Right atrium auricular region (tissue), 2 donors: Measurements from ENCODE around the gene SKI. TPM values are rescaled to one million over a fixed set of nuclear protein-coding genes. Genes with fewer than 3 reads are reported as not detected.
A peak's percentile ranks its signal among the peaks of the same experiment; 100 is the strongest.

Experiments
- DNase-seq: peaks from one replicate; pipeline ENCODE4 v3.0.0-alpha.2; 2019; ENCODE audit warnings: low spot score
- H3K27ac ChIP-seq, 2 donors: fragments of 200-600 bp; sonication (generic); 1 replicate in 1 of 2; 2 replicates in 1 of 2; pipeline ENCODE4 v1.5.1; 2016 to 2019
- H3K27me3 ChIP-seq, 2 donors: fragments of 200-600 bp; sonication (generic); one replicate each; pipeline versions ENCODE4 v1.5.1 to v1.6.0; 2017 to 2019
- H3K36me3 ChIP-seq: fragments of 200-600 bp; sonication (generic); one replicate; pipeline ENCODE4 v1.5.1; 2016
- H3K4me1 ChIP-seq, 2 donors: fragments of 200-600 bp; sonication (generic); one replicate each; pipeline versions ENCODE4 v1.5.1 to v1.6.0; 2017 to 2019
- H3K4me3 ChIP-seq, 2 donors: fragments of 200-600 bp; sonication (generic); 1 replicate in 1 of 2; 2 replicates in 1 of 2; pipeline ENCODE4 v1.5.1; 2017 to 2019; ENCODE audit warnings: mild to moderate bottlenecking in 1 of 2, moderate library complexity in 1 of 2
- H3K9me3 ChIP-seq, 2 donors: fragments of 200-600 bp; sonication (generic); one replicate each; pipeline ENCODE4 v1.5.1; 2019
- total RNA-seq, 2 donors: library from RNA; depleted of rRNA; stranded (reverse); fragments of >200 nt; gene quantifications; one replicate each; pipeline ENCODE4 v1.1.0, GENCODE V29; 2016
- TF ChIP-seq, protein P1 (sequence below), 2 donors: fragments of 200-600 bp; sonication (generic); IDR thresholded peaks; one replicate each; pipeline ENCODE4 v1.5.1; 2019; ENCODE audit warnings: antibody characterized with exemption in 2 of 2

Gene SKI
- total RNA-seq, 2 donors from 2014 or later, result 36.7 to 57.2 TPM

DNA sequence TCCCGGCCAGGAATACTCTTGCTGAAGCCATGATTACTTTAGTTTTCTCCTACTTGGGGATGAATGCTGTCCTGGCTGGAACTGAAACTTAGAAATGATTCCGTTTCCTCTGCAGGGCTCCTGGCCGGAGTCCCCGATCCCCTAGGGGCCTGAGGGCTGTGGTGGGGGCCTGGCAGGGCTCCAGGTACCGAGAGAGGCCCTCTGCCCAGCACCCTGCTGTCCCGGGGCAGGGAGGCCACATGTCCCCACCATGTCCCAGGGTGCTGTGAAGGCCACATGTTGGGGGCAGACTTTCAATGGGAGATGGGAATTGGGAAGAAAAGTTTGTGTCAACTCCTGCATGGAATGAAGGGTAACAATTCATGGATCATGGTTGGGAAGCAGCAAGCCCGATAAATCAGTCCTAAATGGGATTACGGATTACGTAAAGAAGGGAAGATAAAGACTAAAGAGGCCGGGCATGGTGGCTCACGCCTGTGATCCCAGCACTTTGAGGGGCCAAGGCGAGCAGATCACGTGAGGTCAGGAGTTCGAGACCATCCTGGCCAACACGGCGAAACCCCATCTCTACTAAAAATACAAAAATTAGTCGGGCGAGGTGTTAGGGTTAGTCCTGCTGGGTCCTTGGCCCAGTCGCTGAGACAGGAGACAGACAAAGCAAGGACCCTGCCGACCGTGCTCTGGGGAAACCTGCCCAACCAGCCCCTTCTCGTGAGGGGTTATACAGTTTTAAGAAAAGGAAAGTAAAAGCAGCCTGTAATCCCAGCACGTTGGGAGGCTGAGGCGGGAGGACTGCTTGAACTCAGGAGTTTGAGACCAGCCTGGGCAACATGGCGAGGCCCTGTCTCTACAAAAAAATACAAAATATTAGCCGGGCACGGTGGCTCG lies 125.7 kb downstream of the SKI start:
- no peak for DNase-seq
- Histone ChIP-seq H3K36me3 (no peaks in the 10 kb centered on the region), H3K9me3 (no peaks in the 10 kb centered on the region), H3K27me3 (no peaks in the 10 kb centered on the region), H3K4me1 (peaks cover 0 to 10% of the 10 kb centered on the region in 2 donors), H3K27ac (peak overlapping the region; percentile 45 to 60), H3K4me3 (no peak overlapping the region)
- TF ChIP-seq, protein P1, sequence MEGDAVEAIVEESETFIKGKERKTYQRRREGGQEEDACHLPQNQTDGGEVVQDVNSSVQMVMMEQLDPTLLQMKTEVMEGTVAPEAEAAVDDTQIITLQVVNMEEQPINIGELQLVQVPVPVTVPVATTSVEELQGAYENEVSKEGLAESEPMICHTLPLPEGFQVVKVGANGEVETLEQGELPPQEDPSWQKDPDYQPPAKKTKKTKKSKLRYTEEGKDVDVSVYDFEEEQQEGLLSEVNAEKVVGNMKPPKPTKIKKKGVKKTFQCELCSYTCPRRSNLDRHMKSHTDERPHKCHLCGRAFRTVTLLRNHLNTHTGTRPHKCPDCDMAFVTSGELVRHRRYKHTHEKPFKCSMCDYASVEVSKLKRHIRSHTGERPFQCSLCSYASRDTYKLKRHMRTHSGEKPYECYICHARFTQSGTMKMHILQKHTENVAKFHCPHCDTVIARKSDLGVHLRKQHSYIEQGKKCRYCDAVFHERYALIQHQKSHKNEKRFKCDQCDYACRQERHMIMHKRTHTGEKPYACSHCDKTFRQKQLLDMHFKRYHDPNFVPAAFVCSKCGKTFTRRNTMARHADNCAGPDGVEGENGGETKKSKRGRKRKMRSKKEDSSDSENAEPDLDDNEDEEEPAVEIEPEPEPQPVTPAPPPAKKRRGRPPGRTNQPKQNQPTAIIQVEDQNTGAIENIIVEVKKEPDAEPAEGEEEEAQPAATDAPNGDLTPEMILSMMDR (IDR thresholded peaks at IDR 0.05), result no peak

DNA sequence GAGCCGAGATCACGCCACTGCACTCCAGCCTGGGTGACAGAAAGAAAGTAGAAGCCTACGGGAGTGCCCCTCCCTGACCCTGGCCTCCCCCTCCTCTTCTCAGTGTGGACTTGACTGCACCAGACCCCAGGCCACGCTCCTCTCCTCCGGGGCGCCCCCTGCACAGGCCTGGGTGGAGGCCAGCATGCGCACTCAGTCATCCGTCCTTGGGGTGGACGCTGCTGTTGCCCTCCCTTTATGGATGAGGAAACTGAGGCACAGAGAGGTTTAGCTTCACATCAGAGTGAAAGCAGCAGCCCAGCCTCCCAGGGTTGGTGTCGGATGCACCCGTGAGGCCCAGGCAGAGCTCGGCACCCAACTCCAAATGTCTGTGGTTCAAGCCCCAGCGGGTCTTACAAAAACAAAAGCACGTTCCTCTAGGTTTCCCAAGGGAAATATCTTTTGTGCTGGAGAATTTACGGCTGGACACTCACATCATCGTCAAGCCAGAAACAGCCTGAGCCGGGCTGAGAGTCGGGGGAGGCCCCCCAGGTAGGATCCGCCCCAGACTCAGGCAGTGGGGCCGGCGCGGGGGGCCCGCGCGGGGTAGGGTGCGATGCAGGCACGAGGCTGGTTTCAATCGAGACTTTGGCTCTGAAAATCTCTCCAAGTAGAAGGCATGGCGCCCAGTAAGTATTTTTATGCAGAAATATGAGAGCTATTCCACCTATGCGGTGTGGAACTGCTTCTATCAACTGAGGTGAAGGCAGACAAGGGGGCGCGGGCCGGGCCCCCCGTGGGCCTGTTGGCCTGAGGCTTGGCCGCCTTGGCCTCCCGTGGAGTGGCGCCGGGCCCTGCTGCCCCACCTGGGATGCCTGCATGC lies 126.6 kb downstream of the SKI start:
- no peak overlapping the region for H3K27ac ChIP-seq
- peaks cover 0 to 10% of the 10 kb centered on the region in 2 donors for H3K4me1 ChIP-seq
- H3K9me3 ChIP-seq, result no peaks in the 10 kb centered on the region
- H3K27me3 ChIP-seq, result no peaks in the 10 kb centered on the region
- no peak for DNase-seq
- H3K4me3 ChIP-seq, result no peak overlapping the region
- TF ChIP-seq, protein P1 (IDR thresholded peaks at IDR 0.05), result no peak
- no peaks in the 10 kb centered on the region for H3K36me3 ChIP-seq

DNA sequence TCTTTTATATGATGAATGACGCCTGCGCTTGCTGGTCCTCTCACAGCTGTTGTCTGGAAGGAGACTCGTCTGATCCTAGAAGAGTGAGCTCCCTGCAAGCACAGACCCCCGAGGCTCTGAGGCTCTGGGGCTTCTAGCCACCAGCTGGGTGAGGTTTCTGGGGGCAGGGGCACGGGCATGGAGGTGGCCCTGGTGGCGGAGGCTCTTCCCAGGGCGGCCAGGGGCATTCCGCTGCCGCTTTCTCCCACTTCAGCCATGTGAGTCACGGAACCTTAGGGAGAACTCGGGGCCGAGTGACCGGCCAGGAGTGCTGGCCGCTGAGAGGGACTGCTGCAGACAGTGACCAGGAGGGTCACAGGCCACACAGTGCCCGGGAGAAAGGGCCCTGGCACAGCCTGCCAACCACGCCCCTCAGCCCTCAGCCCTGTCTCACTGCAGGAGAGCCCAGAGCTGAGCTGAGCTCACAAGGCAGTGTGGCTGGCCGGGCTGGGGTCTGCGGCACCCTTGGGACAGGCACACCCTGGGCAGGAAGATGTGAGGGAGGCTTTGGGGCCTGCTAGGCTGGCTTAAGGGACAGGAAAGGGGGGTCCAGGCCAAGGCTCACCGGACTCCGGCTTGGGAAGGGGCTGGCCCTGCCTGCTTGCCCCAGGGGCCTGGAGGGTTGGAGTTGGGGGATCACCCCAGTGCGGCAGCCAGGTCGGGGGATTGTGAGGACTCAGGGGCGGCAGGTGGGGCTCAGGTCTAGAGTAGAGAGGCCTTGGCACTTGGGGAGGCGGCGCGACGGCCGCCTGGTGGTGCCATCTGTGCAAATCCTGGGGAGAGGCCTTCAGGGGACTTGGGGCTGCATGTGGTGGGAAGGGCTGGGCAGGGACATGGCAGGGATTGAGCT lies 127.5 kb downstream of the SKI start:
- Histone ChIP-seq H3K4me3 (no peak overlapping the region), H3K36me3 (no peaks in the 10 kb centered on the region), H3K27me3 (no peaks in the 10 kb centered on the region), H3K4me1 (peaks cover 0 to 10% of the 10 kb centered on the region in 2 donors), H3K9me3 (no peaks in the 10 kb centered on the region), H3K27ac (no peak overlapping the region)
- no peak for DNase-seq
- TF ChIP-seq, protein P1 (IDR thresholded peaks at IDR 0.05), result no peak

DNA sequence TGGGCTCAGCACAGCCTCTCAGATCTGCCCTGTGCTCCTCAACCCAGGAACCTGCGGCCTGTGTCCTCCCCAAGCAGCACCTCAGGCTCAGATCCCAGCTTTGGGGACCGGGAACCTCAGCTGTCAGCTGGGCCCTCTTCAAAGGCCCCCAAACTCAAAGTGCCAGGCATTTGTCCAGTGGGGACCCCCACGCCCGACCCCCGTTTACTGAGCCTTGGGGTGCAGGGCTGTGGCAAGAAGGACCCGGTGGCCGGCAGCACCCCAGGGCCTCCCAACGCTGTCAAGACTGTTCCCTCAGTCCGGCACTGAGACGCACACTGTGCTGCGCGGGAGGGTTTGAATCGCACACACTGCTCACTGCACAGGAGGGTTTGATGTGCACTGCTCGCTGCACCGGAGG lies 128.3 kb downstream of the SKI start:
- peaks cover 0 to 10% of the 10 kb centered on the region in 2 donors for H3K4me1 ChIP-seq
- no peak for DNase-seq
- H3K4me3 ChIP-seq, result no peak overlapping the region
- no peaks in the 10 kb centered on the region for H3K27me3 ChIP-seq
- TF ChIP-seq, protein P1 (IDR thresholded peaks at IDR 0.05), result no peak
- H3K36me3 ChIP-seq, result no peaks in the 10 kb centered on the region
- no peaks in the 10 kb centered on the region for H3K9me3 ChIP-seq
- H3K27ac ChIP-seq, result no peak overlapping the region
